Naive thymus-derived CD4-positive, alpha-beta T cell (primary cell): ENCODE measurements around the gene PELI2. TPM values are rescaled to one million over a fixed set of nuclear protein-coding genes. Genes with fewer than 3 reads are reported as not detected.

ENCODE experiments used
- ATAC-seq: fragments of 150-1000 bp; cut with Tn5 transposase; 2 replicates; pipeline ENCODE4 v1.10.0; 2021; ENCODE audit warnings: mild to moderate bottlenecking, moderate library complexity
- CTCF ChIA-PET: fragments of 350-600 bp; sonication (Branson Sonifier 250); formaldehyde crosslinking; loops from one replicate; lab custom pipeline; 2021; ENCODE audit warnings: antibody characterized with exemption; lab: Charles Lee
- POLR2A ChIA-PET: fragments of 350-600 bp; sonication (Branson Sonifier 250); formaldehyde crosslinking; loops from one replicate; lab custom pipeline; 2021; ENCODE audit warnings: antibody characterized with exemption, inconsistent platforms; lab: Charles Lee
- DNase-seq, 9 donors: peaks; one replicate each; pipeline versions ENCODE4 v3.0.0 to v3.0.0-alpha.2; 2020 to 2022; ENCODE audit warnings: mixed read lengths in 1 of 9
- H3K27ac ChIP-seq: one replicate; pipeline ENCODE4 v1.7.0; 2013; ENCODE audit warnings: mild to moderate bottlenecking, low read depth, low read length, moderate library complexity
- H3K27me3 ChIP-seq, 2 donors: one replicate each; pipeline ENCODE4 v1.7.0; 2013; ENCODE audit warnings: low read length in 2 of 2, mild to moderate bottlenecking in 2 of 2, moderate library complexity in 2 of 2; ENCODE audit not compliant: control insufficient read depth in 2 of 2, insufficient read depth in 2 of 2
- H3K36me3 ChIP-seq, 3 experiments: 1 replicate in 2 of 3; 2 replicates in 1 of 3; pipeline ENCODE4 v1.7.0; 2013; ENCODE audit warnings: low read length in 3 of 3, mild to moderate bottlenecking in 3 of 3, moderate library complexity in 1 of 3; ENCODE audit not compliant: insufficient read depth in 3 of 3, control insufficient read depth in 2 of 3
- H3K4me1 ChIP-seq, 2 donors: one replicate each; pipeline ENCODE4 v1.7.0; 2013; ENCODE audit warnings: low read length in 2 of 2, mild to moderate bottlenecking in 2 of 2, moderate library complexity in 1 of 2; ENCODE audit not compliant: control insufficient read depth in 2 of 2, insufficient read depth in 2 of 2
- H3K4me3 ChIP-seq: 2 replicates; pipeline ENCODE4 v1.7.0; 2013; ENCODE audit warnings: mild to moderate bottlenecking, low read length
- H3K9me3 ChIP-seq, 3 experiments: 1 replicate in 2 of 3; 2 replicates in 1 of 3; pipeline ENCODE4 v1.7.0; 2013; ENCODE audit warnings: low read length in 3 of 3; ENCODE audit not compliant: control insufficient read depth in 2 of 3
- H3K27ac Mint-ChIP-seq, 9 donors: one replicate each; pipeline ENCODE4 v1.8.0; 2020 to 2022; ENCODE audit warnings: mixed read lengths in 9 of 9, mild to moderate bottlenecking in 8 of 9, moderate library complexity in 5 of 9, inconsistent platforms in 2 of 9
- H3K27me3 Mint-ChIP-seq, 5 donors: one replicate each; pipeline ENCODE4 v1.8.0; 2021 to 2022; ENCODE audit warnings: mixed read lengths in 5 of 5, mild to moderate bottlenecking in 1 of 5
- H3K36me3 Mint-ChIP-seq, 5 donors: one replicate each; pipeline ENCODE4 v1.8.0; 2020 to 2022; ENCODE audit warnings: mixed read lengths in 5 of 5, mild to moderate bottlenecking in 3 of 5, inconsistent platforms in 1 of 5
- H3K4me1 Mint-ChIP-seq, 7 donors: one replicate each; pipeline ENCODE4 v1.8.0; 2020 to 2022; ENCODE audit warnings: mixed read lengths in 7 of 7, mild to moderate bottlenecking in 3 of 7, inconsistent platforms in 1 of 7
- H3K4me3 Mint-ChIP-seq, 10 donors: one replicate each; pipeline ENCODE4 v1.8.0; 2020 to 2022; ENCODE audit warnings: mild to moderate bottlenecking in 10 of 10, mixed read lengths in 10 of 10, moderate library complexity in 6 of 10, inconsistent platforms in 2 of 10
- H3K9me3 Mint-ChIP-seq, 11 donors: one replicate each; pipeline ENCODE4 v1.8.0; 2020 to 2022; ENCODE audit warnings: mixed read lengths in 11 of 11, mild to moderate bottlenecking in 4 of 11, inconsistent platforms in 1 of 11, moderate library complexity in 1 of 11
- intact Hi-C, 2 donors: fragments of 100-400 bp; cut with micrococcal nuclease; formaldehyde crosslinking; loops; one replicate each; pipeline ENCODE4 v1.15.1; 2023
- polyA plus RNA-seq, 2 donors: library from polyadenylated mRNA; unstranded; fragments of 300-500 nt; fragmentation: Illumina TruSeq; gene quantifications; one replicate each; pipeline ENCODE4 v1.2.3, GENCODE V29; 2021
- total RNA-seq, 6 experiments: library from RNA in 5 of 6; stranded (reverse) in 5 of 6; gene quantifications; 1 replicate in 5 of 6; 2 replicates in 1 of 6; pipeline ENCODE4 v1.2.3 and lab custom pipeline; 2021 to 2026

The PELI2 gene
- total and polyA plus RNA-seq, 7 experiments from 2014 or later = 1.7 to 24.7 (median 11.3) TPM

- H3K36me3 ChIP-seq = no peaks in the 10 kb centered on the region
- intact Hi-C loops = no loop called here
- Mint-ChIP-seq H3K27ac (no peak overlapping the region), H3K9me3 (no peaks in the 10 kb centered on the region), H3K27me3 (no peaks in the 10 kb centered on the region), H3K36me3 (peaks cover 0 to 9% (median 0%) of the 10 kb centered on the region in 5 donors), H3K4me1 (peaks cover 0 to 3% (median 0%) of the 10 kb centered on the region in 7 donors), H3K4me3 (no peak overlapping the region)
- no peak overlapping the region for H3K4me3 ChIP-seq
- H3K27ac ChIP-seq = no peak overlapping the region
- H3K4me1 ChIP-seq = no peaks in the 10 kb centered on the region
- no peak for ATAC-seq
- DNase-seq = no peak
- H3K9me3 ChIP-seq = no peaks in the 10 kb centered on the region
- CTCF ChIA-PET = no interaction called here
- POLR2A ChIA-PET = no interaction called here
- H3K27me3 ChIP-seq = no peaks in the 10 kb centered on the region
These were observed 155.7 kb downstream of the PELI2 start for GRCh38 chr14:56273951-56274350.

- intact Hi-C loops = no loop called here
- ATAC-seq (no peak), DNase-seq (no peak)
- Histone ChIP-seq H3K9me3 (no peaks in the 10 kb centered on the region), H3K4me3 (no peak overlapping the region), H3K4me1 (no peaks in the 10 kb centered on the region), H3K36me3 (no peaks in the 10 kb centered on the region), H3K27me3 (no peaks in the 10 kb centered on the region), H3K27ac (no peak overlapping the region)
- POLR2A ChIA-PET = no interaction called here
- no peaks in the 10 kb centered on the region for H3K9me3 Mint-ChIP-seq
- no peak overlapping the region for H3K4me3 Mint-ChIP-seq
- H3K4me1 Mint-ChIP-seq = peaks cover 0 to 3% (median 0%) of the 10 kb centered on the region in 7 donors
- CTCF ChIA-PET = no interaction called here
- H3K36me3 Mint-ChIP-seq = peaks cover 0 to 9% (median 0%) of the 10 kb centered on the region in 5 donors
- no peaks in the 10 kb centered on the region for H3K27me3 Mint-ChIP-seq
- no peak overlapping the region for H3K27ac Mint-ChIP-seq
These were observed 156.3 kb downstream of the PELI2 start for GRCh38 chr14:56274556-56274955.

- ChIA-PET POLR2A (no interaction called here), CTCF (no interaction called here)
- DNase-seq (no peak), ATAC-seq (no peak)
- Histone ChIP-seq H3K27ac (no peak overlapping the region), H3K36me3 (no peaks in the 10 kb centered on the region), H3K4me1 (no peaks in the 10 kb centered on the region), H3K27me3 (no peaks in the 10 kb centered on the region), H3K4me3 (no peak overlapping the region), H3K9me3 (no peaks in the 10 kb centered on the region)
- no peak overlapping the region for H3K27ac Mint-ChIP-seq
- H3K4me3 Mint-ChIP-seq = no peak overlapping the region
- no peaks in the 10 kb centered on the region for H3K27me3 Mint-ChIP-seq
- intact Hi-C loops = no loop called here
- H3K4me1 Mint-ChIP-seq = peaks cover 0 to 3% (median 0%) of the 10 kb centered on the region in 7 donors
- no peaks in the 10 kb centered on the region for H3K9me3 Mint-ChIP-seq
- peaks cover 0 to 10% (median 0%) of the 10 kb centered on the region in 5 donors for H3K36me3 Mint-ChIP-seq
These were observed 157.9 kb downstream of the PELI2 start for GRCh38 chr14:56276108-56276507.

GRCh38 chr14:56278383-56278782 is 160.2 kb downstream of the PELI2 start:
- H3K4me1 Mint-ChIP-seq = peaks cover 0 to 3% (median 0%) of the 10 kb centered on the region in 7 donors
- ATAC-seq (no peak), DNase-seq (no peak)
- H3K27me3 ChIP-seq = no peaks in the 10 kb centered on the region
- no peaks in the 10 kb centered on the region for H3K27me3 Mint-ChIP-seq
- no peaks in the 10 kb centered on the region for H3K36me3 ChIP-seq
- H3K9me3 Mint-ChIP-seq = no peaks in the 10 kb centered on the region
- intact Hi-C loops = no loop called here
- no peak overlapping the region for H3K27ac ChIP-seq
- H3K4me3 ChIP-seq = no peak overlapping the region
- H3K36me3 Mint-ChIP-seq = peaks cover 0 to 14% (median 0%) of the 10 kb centered on the region in 5 donors
- POLR2A ChIA-PET = no interaction called here
- no peaks in the 10 kb centered on the region for H3K4me1 ChIP-seq
- CTCF ChIA-PET = no interaction called here
- no peaks in the 10 kb centered on the region for H3K9me3 ChIP-seq
- H3K4me3 Mint-ChIP-seq = no peak overlapping the region
- no peak overlapping the region for H3K27ac Mint-ChIP-seq

- Mint-ChIP-seq H3K36me3 (peaks cover 0 to 16% (median 0%) of the 10 kb centered on the region in 5 donors), H3K9me3 (no peaks in the 10 kb centered on the region), H3K4me1 (no peaks in the 10 kb centered on the region), H3K27ac (no peak overlapping the region), H3K4me3 (no peak overlapping the region), H3K27me3 (no peaks in the 10 kb centered on the region)
- no peak for DNase-seq
- H3K4me3 ChIP-seq = no peak overlapping the region
- H3K36me3 ChIP-seq = no peaks in the 10 kb centered on the region
- ChIA-PET CTCF (no interaction called here), POLR2A (no interaction called here)
- no peaks in the 10 kb centered on the region for H3K4me1 ChIP-seq
- H3K9me3 ChIP-seq = no peaks in the 10 kb centered on the region
- no peak for ATAC-seq
- intact Hi-C loops = no loop called here
- H3K27ac ChIP-seq = no peak overlapping the region
- no peaks in the 10 kb centered on the region for H3K27me3 ChIP-seq
These were observed 162.6 kb downstream of the PELI2 start for GRCh38 chr14:56280843-56281242.

- Mint-ChIP-seq H3K9me3 (no peaks in the 10 kb centered on the region), H3K4me1 (no peaks in the 10 kb centered on the region), H3K4me3 (no peak overlapping the region), H3K36me3 (peaks cover 0 to 13% (median 0%) of the 10 kb centered on the region in 5 donors), H3K27me3 (no peaks in the 10 kb centered on the region), H3K27ac (no peak overlapping the region)
- Histone ChIP-seq H3K27me3 (no peaks in the 10 kb centered on the region), H3K27ac (no peak overlapping the region), H3K4me3 (no peak overlapping the region), H3K4me1 (no peaks in the 10 kb centered on the region), H3K36me3 (no peaks in the 10 kb centered on the region), H3K9me3 (no peaks in the 10 kb centered on the region)
- intact Hi-C loops = no loop called here
- DNase-seq = no peak
- no peak for ATAC-seq
- ChIA-PET POLR2A (no interaction called here), CTCF (no interaction called here)
These were observed 164.0 kb downstream of the PELI2 start for GRCh38 chr14:56282179-56282578.

GRCh38 chr14:56284641-56285040 is 166.4 kb downstream of the PELI2 start:
- CTCF ChIA-PET = no interaction called here

More at GRCh38 chr14:56284641-56285040, 166.4 kb downstream of the PELI2 start:
- intact Hi-C loops = no loop called here
- no peaks in the 10 kb centered on the region for H3K9me3 ChIP-seq
- Mint-ChIP-seq H3K27me3 (no peaks in the 10 kb centered on the region), H3K4me1 (no peaks in the 10 kb centered on the region), H3K27ac (no peak overlapping the region), H3K4me3 (no peak overlapping the region), H3K36me3 (peaks cover 0 to 32% (median 6%) of the 10 kb centered on the region in 5 donors), H3K9me3 (no peaks in the 10 kb centered on the region)
- ATAC-seq = no peak
- no peaks in the 10 kb centered on the region for H3K4me1 ChIP-seq
- H3K27ac ChIP-seq = no peak overlapping the region
- DNase-seq = no peak
- no peak overlapping the region for H3K4me3 ChIP-seq
- POLR2A ChIA-PET = no interaction called here
- H3K27me3 ChIP-seq = no peaks in the 10 kb centered on the region
- peaks cover 0 to 4% (median 0%) of the 10 kb centered on the region in 3 experiments for H3K36me3 ChIP-seq
